ENCODE measurements around the gene USF2.

DNA sequence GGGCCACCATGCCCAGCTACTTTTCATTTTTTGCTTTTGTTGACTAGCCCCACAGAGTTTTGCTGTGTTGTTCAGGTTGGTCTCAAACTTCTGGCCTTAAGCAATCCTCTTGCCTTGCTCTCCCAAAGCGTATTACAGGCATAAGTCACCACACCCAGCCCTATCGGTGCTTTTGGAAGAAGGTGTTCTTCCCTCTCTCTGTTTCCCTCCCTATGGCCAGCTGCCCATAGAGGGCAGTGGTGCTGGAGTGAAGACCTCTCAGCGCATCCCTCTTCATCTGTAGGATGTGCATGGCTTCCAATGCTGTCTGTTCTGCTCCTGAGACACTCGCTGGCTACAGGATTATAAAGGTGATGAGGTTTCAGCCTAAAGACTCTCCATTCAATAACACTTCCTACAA lies 58.9 kb downstream of the USF2 start:
- TF ChIP-seq, protein P1, sequence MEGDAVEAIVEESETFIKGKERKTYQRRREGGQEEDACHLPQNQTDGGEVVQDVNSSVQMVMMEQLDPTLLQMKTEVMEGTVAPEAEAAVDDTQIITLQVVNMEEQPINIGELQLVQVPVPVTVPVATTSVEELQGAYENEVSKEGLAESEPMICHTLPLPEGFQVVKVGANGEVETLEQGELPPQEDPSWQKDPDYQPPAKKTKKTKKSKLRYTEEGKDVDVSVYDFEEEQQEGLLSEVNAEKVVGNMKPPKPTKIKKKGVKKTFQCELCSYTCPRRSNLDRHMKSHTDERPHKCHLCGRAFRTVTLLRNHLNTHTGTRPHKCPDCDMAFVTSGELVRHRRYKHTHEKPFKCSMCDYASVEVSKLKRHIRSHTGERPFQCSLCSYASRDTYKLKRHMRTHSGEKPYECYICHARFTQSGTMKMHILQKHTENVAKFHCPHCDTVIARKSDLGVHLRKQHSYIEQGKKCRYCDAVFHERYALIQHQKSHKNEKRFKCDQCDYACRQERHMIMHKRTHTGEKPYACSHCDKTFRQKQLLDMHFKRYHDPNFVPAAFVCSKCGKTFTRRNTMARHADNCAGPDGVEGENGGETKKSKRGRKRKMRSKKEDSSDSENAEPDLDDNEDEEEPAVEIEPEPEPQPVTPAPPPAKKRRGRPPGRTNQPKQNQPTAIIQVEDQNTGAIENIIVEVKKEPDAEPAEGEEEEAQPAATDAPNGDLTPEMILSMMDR (IDR thresholded peaks at IDR 0.05; ENCODE audit: control extremely low read depth in 1 of 3, insufficient read depth in 1 of 3, low read depth in 1 of 3, low read length in 3 of 3), result peak; percentile 42 to 73 (median 71); a peak in 3 of 4 replicates
- no peak for TF ChIP-seq RFX5 (IDR thresholded peaks at IDR 0.05; ENCODE audit: borderline replicate concordance, low read depth, low read length)
- TF ChIP-seq EP300 (IDR thresholded peaks at IDR 0.05; ENCODE audit: borderline replicate concordance in 1 of 2, low read depth in 2 of 2, low read length in 2 of 2), result no peak
- no peak for TF ChIP-seq GABPA (IDR thresholded peaks at IDR 0.05; ENCODE audit: borderline replicate concordance, insufficient read depth, low read length)
- no peak for TF ChIP-seq JUND (IDR thresholded peaks at IDR 0.05; ENCODE audit: low read length)
- no peak for TF ChIP-seq BCL11A (IDR thresholded peaks at IDR 0.05; ENCODE audit: low read depth in 2 of 2, low read length in 2 of 2)
- no peak for TF ChIP-seq GTF2F1 (IDR thresholded peaks at IDR 0.05; ENCODE audit: borderline replicate concordance, low read depth, low read length)
- TF ChIP-seq EZH2 (IDR thresholded peaks at IDR 0.05; ENCODE audit: low read depth, low read length, severe bottlenecking), result no peak

Data from H1 (cell line).